Measurements from ENCODE around the gene ARHGAP25.

The ARHGAP25 gene

GRCh38 chr2:68766376-68766845 is 31.8 kb downstream of the ARHGAP25 start:
- in situ Hi-C loops (cut with MboI; ENCODE audit: low sequenced_read_pairs, unreplicated experiment), result no loop called here
- TF ChIP-seq, protein P1, sequence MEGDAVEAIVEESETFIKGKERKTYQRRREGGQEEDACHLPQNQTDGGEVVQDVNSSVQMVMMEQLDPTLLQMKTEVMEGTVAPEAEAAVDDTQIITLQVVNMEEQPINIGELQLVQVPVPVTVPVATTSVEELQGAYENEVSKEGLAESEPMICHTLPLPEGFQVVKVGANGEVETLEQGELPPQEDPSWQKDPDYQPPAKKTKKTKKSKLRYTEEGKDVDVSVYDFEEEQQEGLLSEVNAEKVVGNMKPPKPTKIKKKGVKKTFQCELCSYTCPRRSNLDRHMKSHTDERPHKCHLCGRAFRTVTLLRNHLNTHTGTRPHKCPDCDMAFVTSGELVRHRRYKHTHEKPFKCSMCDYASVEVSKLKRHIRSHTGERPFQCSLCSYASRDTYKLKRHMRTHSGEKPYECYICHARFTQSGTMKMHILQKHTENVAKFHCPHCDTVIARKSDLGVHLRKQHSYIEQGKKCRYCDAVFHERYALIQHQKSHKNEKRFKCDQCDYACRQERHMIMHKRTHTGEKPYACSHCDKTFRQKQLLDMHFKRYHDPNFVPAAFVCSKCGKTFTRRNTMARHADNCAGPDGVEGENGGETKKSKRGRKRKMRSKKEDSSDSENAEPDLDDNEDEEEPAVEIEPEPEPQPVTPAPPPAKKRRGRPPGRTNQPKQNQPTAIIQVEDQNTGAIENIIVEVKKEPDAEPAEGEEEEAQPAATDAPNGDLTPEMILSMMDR (IDR thresholded peaks at IDR 0.05; ENCODE audit: borderline replicate concordance, control extremely low read depth, extremely low read depth, insufficient read depth, missing control alignments), result no peak
- DNase-seq (ENCODE audit: low spot score), result no peak

- no peak for DNase-seq (ENCODE audit: low spot score)
- in situ Hi-C loops (cut with MboI; ENCODE audit: low sequenced_read_pairs, unreplicated experiment), result no loop called here
- TF ChIP-seq, protein P1 (IDR thresholded peaks at IDR 0.05; ENCODE audit: borderline replicate concordance, control extremely low read depth, extremely low read depth, insufficient read depth, missing control alignments), result no peak
Observed at GRCh38 chr2:68767031-68767961, 32.7 kb downstream of the ARHGAP25 start.

DNA sequence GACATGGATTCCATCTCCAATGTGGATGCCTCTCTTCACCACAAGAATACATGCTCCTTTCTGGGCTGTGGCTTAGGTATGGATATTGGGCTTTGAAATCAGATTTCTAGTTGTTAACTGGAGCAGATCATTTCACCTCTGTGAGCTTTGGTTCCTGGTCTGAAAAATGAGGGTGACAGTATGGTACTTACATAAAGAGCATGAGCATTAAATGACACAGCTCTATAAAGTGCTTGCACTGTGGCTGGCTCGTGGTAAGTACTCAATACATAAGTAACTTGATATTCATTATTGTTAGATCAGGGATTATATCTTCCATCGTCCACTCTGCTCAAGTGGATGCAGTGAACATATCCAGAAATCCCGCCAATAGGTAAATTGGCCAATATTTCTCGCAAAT is 33.4 kb downstream of the ARHGAP25 start:
- TF ChIP-seq, protein P1 (IDR thresholded peaks at IDR 0.05; ENCODE audit: borderline replicate concordance, control extremely low read depth, extremely low read depth, insufficient read depth, missing control alignments), result no peak
- in situ Hi-C loops (cut with MboI; ENCODE audit: low sequenced_read_pairs, unreplicated experiment), result no loop called here
- no peak for DNase-seq (ENCODE audit: low spot score)

DNA sequence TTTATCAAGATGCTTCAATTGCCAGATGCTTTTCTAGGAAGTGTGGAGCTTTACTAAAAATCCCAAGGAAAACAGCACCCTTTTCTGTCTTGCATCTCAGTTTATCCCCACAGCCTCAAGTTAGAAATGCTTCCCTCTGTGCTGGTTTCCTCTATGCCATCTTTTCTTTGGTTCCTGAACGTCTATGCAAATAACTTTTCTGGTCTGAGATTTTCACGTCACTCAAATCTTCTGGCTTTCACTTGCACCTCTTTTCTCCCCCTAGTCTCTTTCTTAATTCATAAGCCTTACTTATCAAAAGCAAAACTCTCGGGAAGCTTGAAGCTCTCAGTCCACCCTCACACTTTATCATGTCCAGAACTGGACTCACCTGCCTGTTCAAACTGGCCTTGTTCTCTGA is 33.9 kb downstream of the ARHGAP25 start:
- in situ Hi-C loops (cut with MboI; ENCODE audit: low sequenced_read_pairs, unreplicated experiment), result no loop called here
- TF ChIP-seq, protein P1 (IDR thresholded peaks at IDR 0.05; ENCODE audit: borderline replicate concordance, control extremely low read depth, extremely low read depth, insufficient read depth, missing control alignments), result no peak
- no peak for DNase-seq (ENCODE audit: low spot score)

- DNase-seq (ENCODE audit: low spot score), result no peak
- in situ Hi-C loops (cut with MboI; ENCODE audit: low sequenced_read_pairs, unreplicated experiment), result no loop called here
- TF ChIP-seq, protein P1 (IDR thresholded peaks at IDR 0.05; ENCODE audit: borderline replicate concordance, control extremely low read depth, extremely low read depth, insufficient read depth, missing control alignments), result no peak
Observed at GRCh38 chr2:68768951-68769350, 34.3 kb downstream of the ARHGAP25 start.

DNA sequence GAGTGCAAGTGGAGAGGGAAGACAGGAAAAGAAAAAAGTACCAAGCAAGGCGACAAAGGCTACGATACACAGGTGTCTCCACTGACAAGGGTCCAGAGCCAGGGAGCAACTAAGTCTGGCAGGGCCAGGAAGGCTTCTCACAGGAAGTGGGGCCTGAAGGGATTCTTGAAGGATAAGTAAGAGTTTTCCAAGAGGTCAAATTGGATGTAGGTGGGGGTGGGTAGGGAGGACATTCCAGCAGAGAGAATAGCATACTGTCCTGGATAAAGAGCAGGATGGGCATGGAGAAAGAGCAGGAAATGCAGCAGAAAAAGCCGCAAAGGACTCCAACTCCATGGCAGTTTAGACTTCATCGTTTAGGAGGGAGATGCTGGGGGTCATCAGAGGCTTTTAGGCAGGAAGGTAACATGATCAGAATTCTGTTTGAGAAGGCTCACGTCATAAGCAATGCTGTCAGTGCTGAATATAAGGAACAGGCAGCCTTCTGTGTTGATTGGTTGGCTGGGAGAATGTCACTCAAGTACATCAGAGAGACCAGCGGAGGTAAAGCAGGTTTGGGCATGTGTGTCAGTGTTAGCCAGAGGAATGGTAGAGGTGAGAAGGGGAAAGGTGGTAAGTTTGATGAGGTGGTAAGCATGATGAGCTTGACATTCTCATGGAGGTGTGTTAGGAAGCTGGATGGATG is 35.1 kb downstream of the ARHGAP25 start:
- DNase-seq (ENCODE audit: low spot score), result no peak
- in situ Hi-C loops (cut with MboI; ENCODE audit: low sequenced_read_pairs, unreplicated experiment), result no loop called here
- TF ChIP-seq, protein P1 (IDR thresholded peaks at IDR 0.05; ENCODE audit: borderline replicate concordance, control extremely low read depth, extremely low read depth, insufficient read depth, missing control alignments), result no peak

All from GM13976 (cell line).